HG03097 (cell line): ENCODE results near the gene DLST.

ENCODE experiments used
- ATAC-seq: cut with Tn5 transposase; IDR thresholded peaks from one replicate; pipeline ENCODE4 v1.9.1; 2021; ENCODE audit not compliant: unreplicated experiment, low FRiP score

DLST gene

DNA sequence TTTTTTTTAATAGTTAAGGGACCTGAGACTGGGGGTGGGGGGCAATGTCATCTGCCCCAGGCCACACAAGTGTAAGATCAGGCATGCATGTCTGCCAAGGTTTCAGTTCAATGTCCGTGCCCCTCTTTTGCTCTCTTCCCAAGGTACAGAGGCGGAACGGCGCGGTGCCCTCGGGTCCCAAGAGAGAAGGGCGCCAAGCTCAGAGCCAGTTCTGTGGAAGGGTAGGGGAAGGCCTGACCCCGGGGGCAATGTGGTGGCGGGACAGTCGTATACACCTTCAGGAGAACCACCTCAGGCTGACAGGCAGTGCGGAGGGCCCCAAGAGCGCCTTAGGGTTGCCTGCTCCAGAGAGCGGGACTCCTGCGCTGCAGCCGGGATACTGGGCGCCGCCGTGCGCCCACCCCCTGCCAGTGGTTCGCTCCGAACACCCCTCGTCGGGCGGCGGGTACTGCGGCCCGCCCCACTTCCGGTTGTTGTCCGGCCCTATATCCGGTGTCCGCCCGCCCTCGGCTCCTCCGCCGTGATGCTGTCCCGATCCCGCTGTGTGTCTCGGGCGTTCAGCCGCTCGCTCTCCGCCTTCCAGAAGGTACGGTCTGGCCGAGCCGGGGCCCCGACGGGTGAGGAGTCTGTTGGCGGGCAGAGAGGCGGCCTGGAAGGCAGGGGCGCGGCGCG lies at the start of gene DLST:
TSS of gene DLST (plus strand) at position 486 of the 672 bp plus-strand sequence. CDS start at position 524, 38 bp downstream.
- ATAC-seq: peak; percentile 80

DNA sequence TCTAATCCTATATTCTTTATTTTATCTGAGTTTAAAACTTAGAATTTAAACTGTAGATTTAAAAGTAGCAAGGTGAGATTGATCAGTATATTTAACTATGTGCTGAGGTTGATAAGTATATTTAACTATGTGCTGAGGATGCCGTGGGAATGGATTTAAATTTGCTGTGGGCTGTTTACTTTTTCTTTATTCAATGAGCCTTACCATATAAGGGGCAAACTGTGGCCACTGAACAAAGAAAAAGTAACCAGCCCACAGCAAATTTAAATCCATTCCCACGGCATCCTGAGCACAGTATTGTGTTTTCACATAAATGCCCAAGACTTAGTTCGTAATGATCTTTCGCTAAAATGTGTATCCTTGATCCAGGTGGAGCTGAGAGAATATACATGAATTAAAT lies 48.9 kb upstream of the DLST start:
- ATAC-seq: no peak

DNA sequence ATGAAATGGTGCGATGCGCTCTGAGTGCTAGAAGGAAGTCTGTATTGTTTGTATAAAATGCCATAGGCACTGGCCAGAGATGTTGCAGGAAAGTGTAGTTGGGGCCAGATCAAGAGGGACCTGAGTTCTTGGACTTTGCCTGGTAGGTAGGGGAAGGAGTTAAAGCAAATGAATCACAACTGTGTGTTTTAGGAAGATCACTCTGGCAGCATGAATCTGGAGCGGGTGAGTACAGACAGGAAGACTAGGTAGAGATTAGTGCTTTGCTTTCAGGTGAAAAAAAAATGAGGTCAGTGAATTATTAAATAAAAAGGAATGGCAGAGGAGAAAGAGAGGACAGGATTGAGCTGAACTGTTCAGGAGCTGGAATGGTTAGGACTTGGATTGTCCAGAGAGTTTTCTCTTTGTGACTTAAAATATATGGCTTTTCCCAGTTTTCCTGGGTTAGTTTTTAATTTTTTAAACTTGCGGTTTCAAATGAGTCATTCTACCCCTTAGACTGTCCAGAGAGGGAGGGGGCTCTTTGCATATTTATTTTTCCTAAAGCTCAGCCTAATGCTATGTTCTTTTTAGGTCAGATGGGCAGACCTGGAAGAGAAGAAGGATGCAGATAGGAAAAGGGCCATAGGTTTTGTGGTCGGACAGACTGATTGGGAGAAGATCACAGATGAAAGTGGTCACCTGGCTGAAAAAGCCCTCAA lies 46.9 kb upstream of the DLST start:
- no peak for ATAC-seq

DNA sequence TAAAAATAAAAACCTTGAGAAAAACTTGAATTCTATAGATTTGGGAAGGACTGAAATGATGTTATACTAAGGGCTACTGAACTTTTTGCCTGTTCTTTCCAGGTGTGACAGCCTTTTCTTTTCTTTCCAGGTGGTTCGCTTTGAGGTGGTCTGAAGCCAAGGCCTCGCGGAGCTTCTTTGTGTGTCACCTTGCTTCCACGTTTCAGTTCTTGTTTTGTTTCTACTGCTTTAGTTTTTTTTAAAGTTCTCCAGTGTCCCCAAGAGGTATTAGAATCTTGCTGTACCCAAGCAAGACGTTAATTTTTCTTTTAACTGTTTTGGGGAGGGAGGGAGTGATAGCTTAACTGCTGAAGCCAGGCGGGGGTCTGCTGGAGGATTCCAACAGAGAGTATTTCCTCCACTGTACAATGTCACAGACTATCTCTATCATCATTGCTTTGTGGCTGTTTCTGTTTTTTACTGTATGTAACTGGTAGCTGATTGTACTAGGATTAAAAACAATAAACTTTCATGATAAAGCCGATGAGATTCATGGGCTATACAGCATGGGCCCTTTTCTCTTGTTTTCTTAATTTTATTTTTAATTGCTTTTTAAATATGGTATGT lies 46.0 kb upstream of the DLST start:
- ATAC-seq: no peak

DNA sequence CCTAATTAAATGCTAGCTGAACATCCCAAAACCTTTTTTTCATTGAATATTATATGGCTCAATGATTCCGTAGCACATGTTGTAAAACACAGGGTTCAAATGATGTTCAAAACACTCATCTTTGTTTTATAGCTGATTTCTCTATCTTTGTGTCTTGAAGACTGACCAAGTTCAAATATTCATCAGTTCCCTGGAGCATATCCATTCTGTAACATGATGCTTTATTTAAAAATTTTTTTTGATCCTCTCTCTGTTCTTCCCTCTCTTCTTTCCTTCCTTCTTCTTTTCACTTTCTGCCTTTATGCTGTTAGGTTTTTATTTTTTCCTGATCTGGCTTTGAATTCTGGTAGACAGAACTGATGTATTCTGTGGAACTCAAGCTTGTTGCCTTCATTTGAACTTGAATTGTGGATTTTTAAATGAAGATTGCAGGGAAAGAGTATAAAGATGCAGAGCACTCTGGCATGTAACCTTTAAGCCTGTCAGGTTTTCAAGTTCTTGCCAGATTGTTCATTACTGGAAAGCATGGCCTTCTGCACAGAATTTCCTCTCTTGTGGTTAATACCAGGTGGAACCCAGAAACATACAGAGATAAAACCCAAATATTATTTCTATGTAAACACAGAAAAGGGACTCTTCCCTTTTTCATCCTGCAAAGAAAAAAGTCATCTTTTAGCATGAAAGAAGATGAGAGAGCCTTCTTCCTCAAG lies 45.3 kb upstream of the DLST start:
- ATAC-seq: no peak

DNA sequence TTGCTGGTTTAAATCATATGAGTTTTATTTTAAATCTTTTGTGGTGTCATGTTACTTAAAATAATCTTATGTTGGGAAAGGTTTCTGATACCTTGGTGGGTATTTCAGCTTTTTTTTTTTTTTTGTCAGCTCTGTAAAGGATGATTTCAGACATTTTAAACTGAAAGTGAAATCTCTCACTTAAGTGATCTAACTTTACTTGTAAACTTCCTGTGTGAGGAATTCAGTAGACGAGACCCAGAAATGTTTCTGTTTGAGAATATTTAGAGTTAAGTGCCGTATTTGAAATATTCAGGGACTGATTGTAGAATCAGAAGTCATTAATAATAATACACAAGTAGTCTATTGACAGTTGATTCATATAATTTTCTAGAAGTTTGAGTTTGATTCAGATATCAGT lies 43.5 kb upstream of the DLST start:
- ATAC-seq: no peak

DNA sequence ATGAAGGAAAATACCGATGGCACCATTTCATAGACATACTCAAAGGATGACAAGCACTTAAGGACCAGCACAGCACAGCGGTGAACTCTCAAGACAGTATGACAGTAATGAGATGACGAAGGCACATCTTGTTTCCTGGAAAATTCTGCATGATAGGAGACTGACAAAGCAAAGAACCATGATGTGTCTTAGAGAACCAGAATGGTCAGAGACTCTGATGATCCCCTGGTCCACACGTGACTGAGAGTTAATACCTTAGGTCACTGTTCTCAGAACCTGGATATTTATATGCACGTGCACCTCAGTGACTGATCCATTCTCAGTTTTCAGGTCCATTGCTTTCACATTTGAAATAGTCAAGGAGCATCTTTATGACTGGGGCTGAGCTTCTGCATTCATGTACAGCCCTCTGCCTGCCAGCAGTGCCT lies 41.1 kb upstream of the DLST start:
- ATAC-seq: peak; percentile 37

DNA sequence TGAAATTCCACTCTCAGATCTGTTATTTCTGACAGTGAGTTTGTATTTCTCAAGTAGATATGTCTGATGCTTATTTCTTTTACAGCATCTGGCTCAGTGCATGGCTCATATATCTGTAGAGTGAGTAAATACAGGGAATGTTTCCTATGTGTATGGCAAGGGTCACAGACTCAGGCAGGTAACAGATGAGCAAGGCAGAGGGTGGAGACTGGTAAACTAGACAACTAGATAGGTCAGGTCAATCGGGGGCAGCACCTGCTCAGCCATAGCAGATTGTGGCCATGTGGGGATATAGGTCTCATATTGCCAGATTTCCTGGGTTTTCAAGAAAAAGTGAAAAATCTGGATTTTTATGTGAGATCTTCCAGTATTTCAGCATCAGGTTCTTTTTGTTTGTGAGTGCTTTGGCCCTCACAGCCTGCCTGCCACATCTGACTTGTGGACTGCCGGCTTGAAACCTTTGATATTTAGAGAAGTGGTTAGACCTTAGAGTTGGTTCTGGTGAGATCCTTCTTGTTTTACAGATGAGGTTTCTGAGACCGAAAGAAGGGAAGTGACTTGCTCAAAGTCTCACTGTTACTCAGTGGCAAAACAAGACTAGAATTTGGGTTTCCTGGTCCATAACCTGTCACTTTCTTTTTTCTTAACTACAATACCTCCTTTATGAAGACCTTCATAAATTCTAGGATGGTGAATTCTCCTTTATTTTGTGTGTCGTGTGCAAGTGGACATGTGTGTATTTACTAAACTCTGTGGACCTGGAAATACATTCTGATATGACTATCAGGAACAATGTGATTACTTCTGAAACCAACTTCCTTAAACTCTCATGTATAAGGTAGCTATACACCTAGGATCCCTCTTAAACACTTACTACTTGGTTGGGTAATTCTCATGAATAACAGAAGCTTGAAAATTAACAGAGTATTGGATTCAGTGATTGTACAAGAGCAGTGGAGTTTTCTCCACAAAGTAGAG lies 40.2 kb upstream of the DLST start:
- peak; percentile 67 for ATAC-seq

DNA sequence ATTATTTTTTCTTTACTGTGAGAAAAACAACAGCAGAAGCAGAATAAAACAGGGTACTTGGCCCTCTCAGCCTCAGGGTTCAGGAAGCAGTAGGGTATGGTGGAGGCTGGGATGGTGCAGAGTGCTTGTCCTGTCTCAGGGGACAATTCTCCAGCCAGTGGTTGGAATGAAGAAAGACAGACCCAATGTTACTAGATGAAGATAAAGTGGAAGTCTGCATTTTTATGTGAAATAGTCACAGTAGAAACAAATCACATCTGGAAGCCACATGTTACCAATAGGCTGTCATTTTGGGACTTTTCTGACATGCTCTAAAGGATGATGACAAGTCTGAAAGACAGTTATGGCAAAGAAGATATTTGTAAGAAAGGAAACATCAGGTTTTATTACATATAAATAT lies 38.1 kb upstream of the DLST start:
- ATAC-seq: no peak

DNA sequence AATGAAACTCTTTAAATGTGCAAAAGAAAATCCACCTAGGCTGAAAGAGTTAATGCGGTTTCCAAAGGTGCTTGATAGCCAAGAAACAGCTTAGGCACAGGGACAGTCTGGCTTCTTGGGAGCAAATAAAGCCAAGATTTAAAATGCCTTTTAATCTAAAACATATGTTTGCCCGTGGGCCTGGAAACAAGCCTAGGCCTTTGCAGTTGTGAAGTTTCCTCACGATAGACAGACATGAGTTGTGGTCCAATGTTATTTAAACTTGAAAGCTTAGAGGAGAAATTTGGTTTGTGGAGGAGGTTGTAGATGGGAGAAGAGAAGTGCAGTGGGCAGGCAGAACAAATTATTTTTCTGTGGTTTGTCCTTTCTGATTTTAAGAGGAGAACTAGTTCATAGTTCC lies 35.5 kb upstream of the DLST start:
- ATAC-seq: no peak

DNA sequence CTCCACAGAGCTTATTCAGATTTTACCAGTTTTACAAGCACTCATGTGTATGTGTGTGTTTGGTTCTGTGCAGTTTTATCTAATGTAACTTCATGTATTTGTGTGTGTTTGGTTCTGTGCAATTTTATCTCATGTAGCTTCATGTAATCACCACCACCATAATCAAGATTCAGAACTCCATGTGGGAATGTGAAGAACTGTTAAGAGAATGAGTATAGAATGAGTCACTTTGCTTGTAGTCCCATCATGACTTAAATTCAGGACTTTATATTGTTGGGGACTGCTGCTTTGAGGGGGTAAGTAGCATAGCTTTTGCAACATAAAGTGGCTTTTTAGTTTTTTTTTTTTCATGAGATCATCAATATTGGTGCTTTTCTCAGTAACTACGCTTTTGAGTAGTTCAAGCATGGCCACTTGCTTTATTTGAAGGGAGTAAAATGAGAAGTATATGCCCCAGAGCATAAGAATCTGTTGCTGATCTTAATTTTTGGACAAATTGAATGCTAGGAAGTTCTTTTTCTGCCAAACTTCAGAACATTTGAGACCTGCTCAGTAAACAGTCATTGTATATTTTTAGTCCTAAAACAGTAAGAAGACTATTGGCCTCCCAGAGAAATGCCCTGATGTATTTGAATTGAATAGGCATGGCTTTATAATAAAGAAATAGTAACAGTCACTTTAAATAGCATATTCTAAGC lies 34.6 kb upstream of the DLST start:
- ATAC-seq: no peak

DNA sequence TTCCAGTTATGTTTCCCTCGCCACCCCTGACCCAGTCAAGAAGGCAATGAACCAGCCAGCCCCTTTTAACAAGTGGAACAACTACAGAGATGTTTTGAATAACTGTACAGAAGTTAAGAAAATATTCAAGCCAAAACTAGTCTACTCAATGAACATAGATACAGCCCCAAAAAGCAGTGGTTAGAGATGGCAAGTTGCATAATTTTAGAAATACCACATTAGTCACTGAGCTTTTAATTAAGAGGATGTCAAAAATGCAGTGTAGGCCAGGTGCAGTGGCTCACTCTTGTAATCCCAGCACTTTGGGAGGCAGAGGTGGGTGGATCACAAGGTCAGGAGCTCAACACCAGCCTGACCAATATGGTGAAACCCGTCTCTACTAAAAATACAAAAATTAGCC lies 32.9 kb upstream of the DLST start:
- no peak for ATAC-seq

DNA sequence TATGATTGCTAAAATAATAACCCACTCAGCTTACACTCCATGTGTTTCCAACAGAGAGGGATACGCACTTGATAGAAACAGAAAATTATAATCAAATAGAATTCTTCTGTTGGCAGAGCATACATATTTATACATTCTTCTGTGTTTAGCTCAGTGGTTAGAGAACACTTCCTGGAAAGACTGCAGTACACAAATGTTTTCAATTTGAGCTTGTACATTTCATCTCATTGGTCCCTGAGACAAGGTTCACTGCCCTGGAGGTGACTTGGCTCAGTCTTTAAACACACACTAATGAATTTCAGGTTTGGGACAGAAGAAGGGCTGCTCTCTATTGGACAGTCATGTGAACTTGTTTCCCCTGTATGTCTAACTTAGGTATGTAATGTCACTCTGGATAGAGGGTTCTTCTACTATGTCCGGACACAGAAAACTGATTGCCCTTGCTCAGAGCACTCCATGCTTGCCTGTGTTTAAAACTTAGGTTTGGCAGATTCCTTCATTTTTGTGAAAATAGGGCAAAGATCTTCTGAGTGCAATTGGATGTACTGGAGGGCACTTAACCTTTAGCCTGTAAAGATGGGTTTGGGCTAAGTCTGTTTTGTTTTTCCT lies 28.7 kb upstream of the DLST start:
- no peak for ATAC-seq

DNA sequence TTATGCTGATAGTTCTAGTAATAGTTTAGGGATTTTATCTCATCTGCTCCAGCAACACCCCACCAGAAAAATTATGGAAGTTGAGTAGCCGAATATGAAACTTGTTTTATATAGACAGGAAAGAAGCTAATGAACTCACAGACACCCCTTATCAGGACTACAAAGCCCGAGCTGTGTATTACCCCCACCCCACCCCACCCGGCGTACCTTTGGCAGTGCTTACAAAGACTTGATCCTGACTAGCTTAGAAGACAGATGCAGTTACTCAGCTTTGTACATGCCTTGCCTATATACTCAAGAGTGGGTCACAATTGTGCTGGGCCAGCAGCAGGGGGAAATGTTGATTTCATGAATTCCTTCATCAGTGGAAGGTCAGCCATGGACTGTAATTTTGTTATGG lies 28.1 kb upstream of the DLST start:
- no peak for ATAC-seq

DNA sequence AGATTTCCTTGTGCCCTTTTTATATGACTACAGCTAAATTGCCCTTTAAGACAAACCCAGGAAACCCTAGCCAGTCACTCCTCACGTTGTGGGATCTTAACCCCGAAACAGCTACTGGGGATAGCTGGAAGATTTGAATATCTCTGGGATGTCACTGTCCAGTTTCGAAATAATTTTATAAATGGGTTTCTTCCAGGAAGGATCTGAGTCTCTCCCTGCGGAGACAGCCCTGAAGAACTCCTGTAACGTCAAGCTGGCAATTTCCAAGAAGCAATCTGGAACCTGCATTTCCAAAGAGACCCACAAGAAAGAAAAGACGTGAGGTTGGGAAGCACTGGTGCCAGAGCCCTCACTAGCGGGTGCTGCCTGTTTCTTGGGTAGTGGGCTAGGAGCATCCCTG lies 26.7 kb upstream of the DLST start:
- no peak for ATAC-seq

DNA sequence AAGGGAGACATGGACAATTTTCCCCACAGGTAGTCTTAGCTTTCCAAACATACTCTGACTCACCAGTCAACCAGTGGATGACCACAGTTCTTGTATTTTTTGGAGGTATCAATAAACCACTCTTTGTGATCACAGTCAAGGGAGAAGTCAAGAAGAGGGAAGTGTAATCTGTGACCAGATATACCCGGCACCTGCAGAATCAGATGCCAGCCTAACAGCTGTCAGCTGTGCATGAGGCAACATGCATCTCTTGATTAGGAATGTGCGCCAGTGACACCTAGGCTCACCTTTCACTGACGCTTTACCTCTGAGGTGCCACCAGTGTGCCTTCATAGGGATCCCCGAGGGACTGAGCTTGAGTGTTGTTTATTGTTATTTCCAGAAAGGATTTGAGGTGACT lies 25.8 kb upstream of the DLST start:
- no peak for ATAC-seq

DNA sequence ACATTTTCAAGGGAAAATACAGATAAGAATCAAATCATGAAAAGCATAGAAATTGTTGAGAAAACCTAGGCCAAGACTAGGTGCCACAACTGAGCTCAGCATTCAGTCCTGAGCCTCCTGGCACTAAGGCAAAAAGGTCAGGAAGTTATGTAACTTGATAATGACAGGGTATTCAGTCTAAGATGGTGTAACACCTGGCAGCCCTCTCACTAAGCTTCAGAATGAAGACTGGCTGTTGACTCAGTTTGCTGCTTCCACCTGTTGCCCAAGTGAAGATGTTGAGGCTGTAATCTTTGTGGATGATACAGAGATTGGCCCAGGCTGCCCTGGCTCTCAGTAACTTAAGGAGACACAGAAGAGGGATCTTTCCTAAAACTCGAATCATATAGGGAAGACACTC lies 25.4 kb upstream of the DLST start:
- ATAC-seq: no peak

DNA sequence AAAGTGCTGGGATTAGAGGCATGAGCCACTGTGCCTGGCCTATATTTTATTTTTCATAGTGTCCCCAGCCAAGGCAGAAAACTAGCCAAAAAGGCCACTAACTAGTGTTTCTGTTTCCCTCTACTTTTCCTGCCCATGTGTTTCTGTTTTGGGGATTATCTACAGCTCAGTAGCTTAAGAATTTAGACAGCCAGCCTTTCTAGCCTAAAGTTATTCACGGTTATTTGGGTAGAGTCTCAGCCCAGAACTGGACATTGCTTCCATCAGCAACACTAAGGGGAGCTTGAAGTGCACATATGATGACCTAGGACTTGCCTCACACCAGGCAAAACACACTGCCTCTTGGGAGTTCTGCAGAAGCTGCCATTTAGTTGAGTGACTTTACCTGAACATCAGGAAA lies 23.7 kb upstream of the DLST start:
- ATAC-seq: no peak
